ENCODE measurements around the gene SLC39A11. TPM values are rescaled to one million over a fixed set of nuclear protein-coding genes. Genes with fewer than 3 reads are reported as not detected.

Gene SLC39A11
- total RNA-seq, 1 experiment from 2014 or later: 46.4 TPM

- RAD21 ChIA-PET (ENCODE audit: low non-redundant PET in 1 of 2, low total read pairs in 2 of 2, uncharacterized antibody in 2 of 2, unreplicated experiment in 2 of 2): no interaction called here
- no peak overlapping the region for H3K27ac ChIP-seq (ENCODE audit: low read depth, low read length)
- no peak overlapping the region for H2AFZ ChIP-seq (ENCODE audit: low read depth, low read length, poor library complexity, severe bottlenecking)
- CTCF ChIA-PET: interaction anchor here (1.0 kb wide), 1 partner anchor 25 kb away, joined by 3 read pairs; no protein-coding TSS in a partner anchor
- H3K4me1 ChIP-seq (ENCODE audit: control insufficient read depth in 1 of 2, insufficient read depth in 2 of 2, low read length in 2 of 2): peaks cover 0 to 9% of the 10 kb centered on the region in 2 experiments; a peak in 2 of 4 replicates
- no peak overlapping the region for H3K4me3 ChIP-seq (replicated peaks in 1 of 2; ENCODE audit: low read depth in 1 of 2, low read length in 2 of 2)
- no peaks in the 10 kb centered on the region for H4K20me1 ChIP-seq (ENCODE audit: insufficient read depth)
- H3K4me2 ChIP-seq (ENCODE audit: low read length): no peak overlapping the region
- intact Hi-C loops (cut with micrococcal nuclease): no loop called here
- no TSS peak for BruUV-seq (replicated peaks)
- DNase-seq (ENCODE audit: low read depth, low spot score) (no peak), ATAC-seq (no peak)
- no peaks in the 10 kb centered on the region for H3K9me3 ChIP-seq (ENCODE audit: control insufficient read depth in 1 of 2, insufficient read depth in 1 of 2, low read depth in 1 of 2, low read length in 2 of 2)
- no peak overlapping the region for H3K9ac ChIP-seq (ENCODE audit: low read length)
- TF ChIP-seq POLR2A (IDR thresholded peaks at IDR 0.05; ENCODE audit: borderline replicate concordance, extremely low read depth, insufficient read depth, insufficient read length) (no peak), SRF (IDR thresholded peaks at IDR 0.05; ENCODE audit: low read depth) (no peak), CBX3 (IDR thresholded peaks at IDR 0.05; ENCODE audit: low read depth) (no peak), CEBPB (IDR thresholded peaks at IDR 0.05; ENCODE audit: low read depth) (no peak), REST (IDR thresholded peaks at IDR 0.05; ENCODE audit: low read depth) (no peak), ELF1 (IDR thresholded peaks at IDR 0.05; ENCODE audit: borderline replicate concordance, low read depth) (no peak), EZH2 (IDR thresholded peaks at IDR 0.05) (no peak), FOSL1 (IDR thresholded peaks at IDR 0.05; ENCODE audit: low read depth) (no peak), MAX (IDR thresholded peaks at IDR 0.05) (no peak), SP1 (IDR thresholded peaks at IDR 0.05; ENCODE audit: low read depth) (no peak), ZNF274 (IDR thresholded peaks at IDR 0.05; ENCODE audit: low read depth, low read length) (no peak), ZFX (IDR thresholded peaks at IDR 0.05) (no peak), JUND (IDR thresholded peaks at IDR 0.05) (no peak), YY1 (IDR thresholded peaks at IDR 0.05; ENCODE audit: extremely low read depth, insufficient replicate concordance, low read depth, low read length) (no peak)
- H3K9me2 ChIP-seq (ENCODE audit: insufficient read depth): no peaks in the 10 kb centered on the region
- POLR2A ChIA-PET: no interaction called here
- H3K36me3 ChIP-seq (ENCODE audit: control insufficient read depth in 1 of 2, insufficient read depth in 2 of 2, low read length in 2 of 2): no peaks in the 10 kb centered on the region
- H3K79me2 ChIP-seq (ENCODE audit: insufficient read depth, low read length): no peaks in the 10 kb centered on the region
- H3K27me3 ChIP-seq (ENCODE audit: insufficient read depth, low read length): no peaks in the 10 kb centered on the region
Measured at GRCh38 chr17:73130977-73131376, 38.5 kb upstream of the SLC39A11 start.
